K562 (cell line): ENCODE measurements around the gene PSG5. TPM values are rescaled to one million over a fixed set of nuclear protein-coding genes. Genes with fewer than 3 reads are reported as not detected.
"Not testable (repeated sequence)": the region's sequence is repeated elsewhere in the genome, so short reads cannot be mapped to it uniquely, and the experiment has no call there.

Experiments used
- ATAC-seq: fragments of 200-7000 bp; cut with Tn5 transposase; 3 replicates; pipeline ENCODE4 v1.9.1; 2020; ENCODE audit warnings: moderate library complexity
- BruUV-seq: library from RNA; stranded (reverse); fragments of 400-500 nt; replicated peaks from 2 replicates; lab custom pipeline; 2021; lab: Mats Ljungman, UMichigan
- CTCF ChIA-PET: fragments of 300-600 bp; formaldehyde crosslinking; extraction: SDS; loops from one replicate; lab custom pipeline; 2021; ENCODE audit warnings: low intra/inter-chr PET ratio; lab: Yijun Ruan, JAX
- POLR2A ChIA-PET: fragments of 300-600, 350-650 bp; sonication (Branson Sonifier 250); formaldehyde crosslinking; extraction: SDS; loops from one replicate; lab custom pipeline; 2021; ENCODE audit warnings: antibody characterized with exemption, inconsistent platforms; lab: Yijun Ruan, JAX
- DNase-seq, 4 experiments: peaks; one replicate each; pipeline versions ENCODE4 v3.0.0 to v3.0.0-alpha.2; 2011 to 2018; ENCODE audit warnings: low spot score in 3 of 4, mixed read lengths in 3 of 4; ENCODE audit errors: extremely low read depth in 1 of 4
- FAIRE-seq: peaks from 2 replicates; lab custom pipeline; 2011; peaks lifted over from hg19 to GRCh38; lab: Jason Lieb, UNC
- H2AFZ ChIP-seq: 2 replicates; pipeline ENCODE4 v1.6.0; 2011; ENCODE audit warnings: low read depth, low read length, control low read depth, inconsistent platforms
- H3K27ac ChIP-seq: fragments of 200-600 bp; 3 replicates; pipeline ENCODE4 v1.8.0; 2011; ENCODE audit warnings: low read depth, mild to moderate bottlenecking, control low read depth, inconsistent platforms, low read length, moderate library complexity, mixed read lengths; ENCODE audit errors: extremely low read depth
- H3K27me3 ChIP-seq, 2 experiments: fragments of 300-600 bp in 1 of 2; 2 replicates in 1 of 2; 3 replicates in 1 of 2; pipeline versions ENCODE4 v1.6.0 to v1.8.0; 2011; ENCODE audit warnings: inconsistent platforms in 2 of 2, low read length in 2 of 2, mild to moderate bottlenecking in 1 of 2, mixed read lengths in 1 of 2, moderate library complexity in 1 of 2; ENCODE audit not compliant: control insufficient read depth in 2 of 2, insufficient read depth in 2 of 2
- H3K36me3 ChIP-seq: fragments of 300-600 bp; 3 replicates; pipeline ENCODE4 v1.8.0; 2011; ENCODE audit warnings: mild to moderate bottlenecking, low read length, inconsistent platforms; ENCODE audit not compliant: control insufficient read depth, insufficient read depth
- H3K4me1 ChIP-seq, 2 experiments: fragments of 200-600 bp in 1 of 2; replicated peaks in 1 of 2; 2 replicates in 1 of 2; 3 replicates in 1 of 2; pipeline versions ENCODE4 v1.5.1 to v1.8.0; 2011; ENCODE audit warnings: inconsistent platforms in 2 of 2, low read length in 2 of 2, mild to moderate bottlenecking in 1 of 2, mixed read lengths in 1 of 2, moderate library complexity in 1 of 2; ENCODE audit not compliant: control insufficient read depth in 2 of 2, insufficient read depth in 2 of 2
- H3K4me2 ChIP-seq: 2 replicates; pipeline ENCODE4 v1.6.1; 2011; ENCODE audit warnings: low read length, control low read depth, inconsistent platforms, mixed read lengths; ENCODE audit not compliant: insufficient read depth
- H3K4me3 ChIP-seq: fragments of 200-600 bp; sonication (generic), shearing (Covaris generic); 2 replicates; pipeline ENCODE4 v1.5.1; 2016; ENCODE audit warnings: control low read depth, inconsistent platforms
- H3K79me2 ChIP-seq: fragments of 200-600 bp; 3 replicates; pipeline ENCODE4 v1.8.0; 2011; ENCODE audit warnings: low read length, inconsistent platforms; ENCODE audit not compliant: control insufficient read depth, insufficient read depth
- H3K9ac ChIP-seq, 2 experiments: 2 replicates each; pipeline versions ENCODE4 v1.6.0 to v1.6.1; 2011; ENCODE audit warnings: low read depth in 2 of 2, low read length in 2 of 2, control low read depth in 1 of 2, inconsistent platforms in 1 of 2, mild to moderate bottlenecking in 1 of 2, mixed read lengths in 1 of 2; ENCODE audit not compliant: insufficient read depth in 1 of 2
- H3K9me1 ChIP-seq: one replicate; pipeline ENCODE4 v1.6.0; 2011; ENCODE audit warnings: inconsistent platforms, mild to moderate bottlenecking, low read length, moderate library complexity; ENCODE audit not compliant: control insufficient read depth, insufficient read depth
- H3K9me3 ChIP-seq: replicated peaks from 2 replicates; pipeline ENCODE4 v1.5.1; 2011; ENCODE audit warnings: low read depth, low read length, inconsistent platforms; ENCODE audit not compliant: control insufficient read depth, insufficient read depth
- H4K20me1 ChIP-seq: replicated peaks from 2 replicates; pipeline ENCODE4 v1.6.1; 2011; ENCODE audit warnings: low read length, inconsistent platforms, mixed read lengths; ENCODE audit not compliant: control insufficient read depth, insufficient read depth
- WGBS: fragments of 100-300 bp; shearing (Covaris generic); methylation state at CpG from one replicate; pipeline ENCODE4 v1.1.6; 2016; ENCODE audit warnings: low coverage, mixed read lengths; ENCODE audit not compliant: insufficient coverage; ENCODE audit errors: missing lambda C conversion rate; 5-methylcytosine and 5-hydroxymethylcytosine counted together
- in situ Hi-C: fragments of 300-500 bp; cut with MboI; formaldehyde crosslinking; loops from 4 replicates; pipeline ENCODE4 v1.15.0; 2018; ENCODE audit warnings: inconsistent platforms, mixed read lengths
- intact Hi-C: fragments of 100-400 bp; cut with micrococcal nuclease; formaldehyde crosslinking; loops from 2 replicates; pipeline ENCODE4 v1.14.2; 2022
- polyA plus RNA-seq, 8 experiments: library from polyadenylated mRNA; depleted of rRNA in 4 of 8; stranded (reverse) in 5 of 8; unstranded in 3 of 8; fragments of >200 nt; fragmentation: Nextera tagmentation in 2 of 8; fragmentation: Illumina TruSeq in 1 of 8; extraction: Ambion mirVana in 2 of 8; extraction: Trizol in 1 of 8; gene quantifications; 2 replicates each; pipeline versions ENCODE4 v1.2.1 to v1.2.3, GENCODE V29; 2011 to 2014; ENCODE audit warnings: inconsistent platforms in 1 of 8, missing spikeins in 1 of 8
- total RNA-seq, 7 experiments: library from RNA; depleted of rRNA in 6 of 7; stranded (reverse); fragments of >200 nt in 6 of 7; fragmentation: Illumina TruSeq in 2 of 7; extraction: Trizol in 2 of 7; gene quantifications; 2 replicates each; pipeline versions ENCODE4 v1.2.1 to v1.2.3, GENCODE V29; 2011 to 2021; ENCODE audit warnings: low replicate concordance in 1 of 7

PSG5 gene
- total and polyA plus RNA-seq, 9 of the 15 experiments (the other 6 are each of a cell fraction or from before 2014, with no cell fraction given) = not detected

DNA sequence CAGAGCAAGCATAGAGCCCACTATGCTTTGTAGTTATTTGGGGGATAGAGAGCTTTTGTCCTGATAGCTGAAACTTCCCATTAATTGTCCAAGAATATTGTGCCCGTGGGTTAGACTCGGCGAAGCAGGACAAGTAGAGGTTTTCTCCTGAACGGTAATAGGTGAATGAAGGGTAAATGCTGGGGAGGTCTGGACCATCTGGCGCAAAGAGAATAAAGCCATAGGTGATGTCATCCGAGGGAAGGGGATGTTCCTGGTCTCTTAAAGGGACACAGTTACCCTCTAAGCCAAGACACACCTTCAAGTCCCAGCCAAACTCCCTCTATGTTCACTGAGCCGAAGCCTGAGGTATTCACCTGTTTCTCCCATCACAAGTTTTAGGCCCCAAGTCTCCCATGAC is 8.1 kb upstream of the PSG5 start:
- FAIRE-seq, CTCF ChIA-PET: not testable (repeated sequence)
- 6% methylated on average over 7 of the region's 7 CpGs for WGBS

DNA sequence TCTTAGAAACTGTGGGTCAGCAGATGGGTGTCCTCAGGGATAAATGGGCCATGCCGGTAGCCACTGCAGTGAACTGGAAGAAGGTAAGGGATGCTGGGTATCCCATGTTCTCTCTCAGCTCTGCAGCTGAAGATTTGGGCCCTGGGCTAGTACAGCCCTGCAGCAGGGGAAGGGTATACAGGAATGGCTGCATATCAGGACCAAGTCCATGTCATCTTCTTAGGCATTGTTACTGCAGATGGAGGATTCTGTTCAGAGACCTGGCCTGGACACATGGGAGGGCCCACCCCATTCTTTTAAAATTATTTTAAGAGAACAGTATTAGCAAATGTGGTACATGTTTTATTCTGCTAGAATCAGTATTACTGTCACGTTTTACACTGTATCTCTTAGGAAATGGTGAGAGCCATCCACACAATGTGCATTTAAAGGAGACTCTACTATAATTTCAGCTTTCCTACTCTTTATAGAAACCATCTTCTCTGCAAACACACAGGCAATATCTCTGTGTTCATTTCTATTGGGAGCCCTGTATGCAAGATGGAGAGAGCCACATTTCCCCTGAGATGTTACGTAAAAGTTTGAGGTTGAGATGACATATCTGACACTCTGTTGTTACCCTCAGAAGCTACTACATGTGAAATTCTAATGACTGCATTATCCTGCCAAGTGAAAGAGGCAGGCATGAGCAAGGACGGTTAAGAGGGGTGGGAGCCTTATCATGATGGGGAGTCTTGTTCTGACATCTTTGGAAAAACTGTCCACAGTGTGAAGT is 6.2 kb upstream of the PSG5 start:
- in situ Hi-C loops, H3K9me1 ChIP-seq, H2AFZ ChIP-seq, H3K27ac ChIP-seq, intact Hi-C loops, DNase-seq, FAIRE-seq, H3K4me1 ChIP-seq, H3K9me3 ChIP-seq, H3K9ac ChIP-seq, ATAC-seq, H3K4me2 ChIP-seq, H3K36me3 ChIP-seq, H4K20me1 ChIP-seq, H3K79me2 ChIP-seq, H3K4me3 ChIP-seq, BruUV-seq, H3K27me3 ChIP-seq, POLR2A ChIA-PET: not testable (repeated sequence)
- CTCF ChIA-PET = interaction anchor here (1.8 kb wide), 1 partner anchor 88 kb away, joined by 6 read pairs; no protein-coding TSS in a partner anchor
- WGBS = 0% methylated on average over 3 of the region's 4 CpGs

More for the DNA sequence above, 8.1 kb upstream of the PSG5 start:
- H3K27me3 ChIP-seq, H2AFZ ChIP-seq, H3K9me1 ChIP-seq, intact Hi-C loops, H3K79me2 ChIP-seq, H4K20me1 ChIP-seq, H3K9ac ChIP-seq, in situ Hi-C loops, H3K4me3 ChIP-seq, H3K9me3 ChIP-seq, DNase-seq, H3K4me1 ChIP-seq, ATAC-seq, H3K36me3 ChIP-seq, BruUV-seq, H3K4me2 ChIP-seq, H3K27ac ChIP-seq, POLR2A ChIA-PET: not testable (repeated sequence)
